Esophagus muscularis mucosa (tissue), 4 donors: ENCODE data around the gene MYZAP. TPM values are rescaled to one million over a fixed set of nuclear protein-coding genes. Genes with fewer than 3 reads are reported as not detected.

Source experiments
- DNase-seq: peaks from one replicate; pipeline ENCODE4 v3.0.0-alpha.2; 2017; ENCODE audit errors: extremely low spot score
- H3K27ac ChIP-seq, 4 donors: fragments of 200-600 bp; sonication (generic); replicated peaks in 1 of 4; 1 replicate in 3 of 4; 2 replicates in 1 of 4; pipeline ENCODE4 v1.5.1; 2016 to 2019; ENCODE audit warnings: mild to moderate bottlenecking in 1 of 4
- H3K27me3 ChIP-seq, 4 donors: fragments of 200-600 bp; sonication (generic); one replicate each; pipeline versions ENCODE4 v1.5.1 to v1.6.0; 2016 to 2019
- H3K36me3 ChIP-seq, 4 donors: fragments of 200-600 bp; sonication (generic); one replicate each; pipeline ENCODE4 v1.5.1; 2016 to 2019
- H3K4me1 ChIP-seq, 4 donors: fragments of 200-600 bp; sonication (generic); one replicate each; pipeline ENCODE4 v1.5.1; 2016 to 2019
- H3K4me3 ChIP-seq, 4 donors: fragments of 200-600 bp; sonication (generic); 1 replicate in 2 of 4; 2 replicates in 2 of 4; pipeline ENCODE4 v1.5.1; 2016 to 2019; ENCODE audit warnings: mild to moderate bottlenecking in 4 of 4, moderate library complexity in 1 of 4
- H3K9me3 ChIP-seq, 4 donors: fragments of 200-600 bp; sonication (generic); 1 replicate in 3 of 4; 2 replicates in 1 of 4; pipeline ENCODE4 v1.5.1; 2016 to 2019
- CTCF ChIP-seq, 3 experiments: fragments of 200-600 bp in 2 of 3; fragments of 450-650 bp in 1 of 3; sonication (generic) in 2 of 3; IDR thresholded peaks; one replicate each; pipeline ENCODE4 v1.5.1; 2017 to 2019; ENCODE audit warnings: antibody characterized with exemption in 3 of 3, mild to moderate bottlenecking in 2 of 3, moderate library complexity in 1 of 3
- EP300 ChIP-seq: sonication (generic); formaldehyde crosslinking; IDR thresholded peaks from one replicate; pipeline ENCODE4 v1.6.1; 2017; ENCODE audit warnings: antibody characterized with exemption
- POLR2A ChIP-seq: fragments of 450-650 bp; IDR thresholded peaks from one replicate; pipeline ENCODE4 v1.6.1; 2017; ENCODE audit warnings: antibody characterized with exemption, moderate library complexity, mild to moderate bottlenecking, low read depth
- POLR2AphosphoS5 ChIP-seq, 2 donors: sonication (generic); formaldehyde crosslinking; IDR thresholded peaks; one replicate each; pipeline ENCODE4 v1.6.1; 2017; ENCODE audit warnings: antibody characterized with exemption in 2 of 2
- WGBS: methylation state at CpG from one replicate; pipeline ENCODE4 v1.1.5; 2018; 5-methylcytosine and 5-hydroxymethylcytosine counted together
- intact Hi-C: fragments of 100-400 bp; cut with DNase I; formaldehyde crosslinking; loops from one replicate; pipeline ENCODE4 v1.15.1; 2023
- total RNA-seq, 4 donors: library from RNA; depleted of rRNA; stranded (reverse); fragments of >200 nt; gene quantifications; one replicate each; pipeline versions ENCODE4 v1.1.0 to v1.2.1, GENCODE V29; 2016

The MYZAP gene
- total RNA-seq, 4 donors from 2014 or later, result 192 to 274 (median 234) TPM

GRCh38 chr15:57656434-57656833, 64.7 kb downstream of the MYZAP start:
- Histone ChIP-seq H3K4me3 (no peak overlapping the region), H3K27ac (no peak overlapping the region), H3K4me1 (peaks cover 0 to 18% (median 4%) of the 10 kb centered on the region in 4 donors), H3K9me3 (no peaks in the 10 kb centered on the region), H3K36me3 (peaks cover 10 to 18% (median 13%) of the 10 kb centered on the region in 4 donors), H3K27me3 (no peaks in the 10 kb centered on the region)
- TF ChIP-seq EP300 (no peak), CTCF (IDR thresholded peaks at IDR 0.05) (no peak), POLR2AphosphoS5 (IDR thresholded peaks at IDR 0.05) (no peak), POLR2A (no peak)
- intact Hi-C loops, result no loop called here
- WGBS, result 95% methylated on average over 3 of the region's 3 CpGs
- no peak for DNase-seq

- intact Hi-C loops, result no loop called here
These were observed 65.9 kb downstream of the MYZAP start for GRCh38 chr15:57657619-57658018.

GRCh38 chr15:57662091-57662744, 70.5 kb downstream of the MYZAP start:
- intact Hi-C loops, result no loop called here
- WGBS, result 64% methylated on average over 3 of the region's 3 CpGs

More at GRCh38 chr15:57657619-57658018, 65.9 kb downstream of the MYZAP start:
- WGBS, result 96% methylated on average over 1 of the region's 1 CpG
- H3K36me3 ChIP-seq, result peaks cover 15 to 30% (median 22%) of the 10 kb centered on the region in 4 donors
- no peak overlapping the region for H3K4me3 ChIP-seq
- peaks cover 0 to 27% (median 10%) of the 10 kb centered on the region in 4 donors for H3K4me1 ChIP-seq
- no peak overlapping the region for H3K27ac ChIP-seq
- no peaks in the 10 kb centered on the region for H3K27me3 ChIP-seq
- DNase-seq, result peak; percentile 21
- TF ChIP-seq EP300 (no peak), CTCF (IDR thresholded peaks at IDR 0.05) (no peak), POLR2A (no peak), POLR2AphosphoS5 (IDR thresholded peaks at IDR 0.05) (no peak)
- H3K9me3 ChIP-seq, result no peaks in the 10 kb centered on the region

GRCh38 chr15:57662802-57663201, 71.1 kb downstream of the MYZAP start:
- no peak for DNase-seq

More at GRCh38 chr15:57662091-57662744, 70.5 kb downstream of the MYZAP start:
- Histone ChIP-seq H3K36me3 (peaks cover 15 to 70% (median 31%) of the 10 kb centered on the region in 4 donors), H3K27me3 (no peaks in the 10 kb centered on the region), H3K9me3 (no peaks in the 10 kb centered on the region), H3K27ac (no peak overlapping the region), H3K4me3 (no peak overlapping the region), H3K4me1 (peaks cover 16 to 26% (median 21%) of the 10 kb centered on the region in 4 donors)
- DNase-seq, result peak; percentile 19
- TF ChIP-seq POLR2AphosphoS5 (IDR thresholded peaks at IDR 0.05), result no peak
- TF ChIP-seq POLR2A, result no peak
- no peak for TF ChIP-seq EP300
- no peak for TF ChIP-seq CTCF (IDR thresholded peaks at IDR 0.05)

More at GRCh38 chr15:57662802-57663201, 71.1 kb downstream of the MYZAP start:
- Histone ChIP-seq H3K27ac (no peak overlapping the region), H3K36me3 (peaks cover 15 to 71% (median 31%) of the 10 kb centered on the region in 4 donors), H3K4me3 (no peak overlapping the region), H3K9me3 (no peaks in the 10 kb centered on the region), H3K4me1 (peaks cover 22 to 30% (median 25%) of the 10 kb centered on the region in 4 donors), H3K27me3 (no peaks in the 10 kb centered on the region)
- TF ChIP-seq POLR2AphosphoS5 (IDR thresholded peaks at IDR 0.05) (no peak), CTCF (IDR thresholded peaks at IDR 0.05) (no peak), POLR2A (no peak), EP300 (no peak)
- intact Hi-C loops, result no loop called here
- 88% methylated on average over 1 of the region's 1 CpG for WGBS
